ENCODE results near the gene CD109.
A peak's percentile ranks its signal among the peaks of the same experiment; 100 is the strongest.
"Not testable (repeated sequence)": the region's sequence is repeated elsewhere in the genome, so short reads cannot be mapped to it uniquely, and the experiment has no call there.

Gene CD109

DNA sequence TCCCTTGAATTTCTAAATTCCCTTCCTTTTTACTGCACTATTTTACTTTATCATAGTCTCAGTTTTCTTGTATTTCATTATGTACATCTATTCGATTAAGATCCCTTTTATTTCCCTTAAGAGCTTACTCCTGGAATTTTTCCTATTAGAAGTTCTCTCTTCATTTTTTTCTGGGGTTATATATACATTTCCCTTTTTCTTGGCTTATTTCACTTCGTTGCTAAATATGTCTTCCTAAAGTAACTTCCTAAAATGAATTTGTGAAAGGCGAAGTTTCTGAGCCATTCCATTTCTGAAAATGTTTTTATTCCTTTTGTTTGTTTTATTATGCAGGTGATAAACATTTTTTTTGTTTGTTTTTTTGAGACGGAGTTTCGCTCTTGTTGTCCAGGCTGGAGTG is 5.9 kb upstream of the CD109 start:
- DNase-seq, result no peak

GRCh38 chr6:73691512-73691911 is 4.5 kb upstream of the CD109 start:
- DNase-seq, result no peak

DNA sequence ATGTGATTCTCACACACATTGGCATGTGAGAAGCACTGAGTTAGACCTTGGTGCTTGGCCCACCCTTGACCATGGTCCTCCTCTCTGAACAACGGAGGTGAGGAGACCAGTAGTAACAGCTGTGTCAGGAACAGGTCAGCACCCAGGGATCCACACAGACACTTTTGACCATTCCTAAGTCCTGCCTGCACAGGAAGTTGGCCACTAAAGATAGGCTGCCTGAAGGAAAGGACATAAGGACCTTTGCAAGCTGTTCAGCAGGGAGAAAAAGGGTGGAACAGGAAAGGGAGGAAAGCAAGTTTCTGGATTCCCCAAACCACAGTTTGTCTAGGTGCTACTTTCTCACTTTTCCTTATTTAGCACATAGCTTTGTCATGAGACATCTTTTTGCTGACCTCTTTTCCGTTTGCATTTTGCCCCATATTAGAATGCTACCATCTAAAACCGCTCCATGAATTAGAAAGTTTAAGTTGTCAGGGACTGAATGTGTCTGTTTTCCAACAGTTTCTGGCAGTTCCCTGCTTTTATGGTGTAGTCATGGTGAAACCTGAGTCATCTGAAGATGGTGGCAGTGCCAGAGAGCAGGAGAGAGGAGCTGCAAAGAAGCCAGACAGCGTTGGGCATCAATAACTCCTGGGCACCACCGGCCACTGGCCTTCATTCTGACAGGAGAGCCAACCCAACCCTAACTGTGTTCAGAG is 1.1 kb upstream of the CD109 start:
- DNase-seq, result peak; percentile 35

- DNase-seq, result no peak
These were observed 1.1 kb downstream of the CD109 start for GRCh38 chr6:73696966-73697655.

DNA sequence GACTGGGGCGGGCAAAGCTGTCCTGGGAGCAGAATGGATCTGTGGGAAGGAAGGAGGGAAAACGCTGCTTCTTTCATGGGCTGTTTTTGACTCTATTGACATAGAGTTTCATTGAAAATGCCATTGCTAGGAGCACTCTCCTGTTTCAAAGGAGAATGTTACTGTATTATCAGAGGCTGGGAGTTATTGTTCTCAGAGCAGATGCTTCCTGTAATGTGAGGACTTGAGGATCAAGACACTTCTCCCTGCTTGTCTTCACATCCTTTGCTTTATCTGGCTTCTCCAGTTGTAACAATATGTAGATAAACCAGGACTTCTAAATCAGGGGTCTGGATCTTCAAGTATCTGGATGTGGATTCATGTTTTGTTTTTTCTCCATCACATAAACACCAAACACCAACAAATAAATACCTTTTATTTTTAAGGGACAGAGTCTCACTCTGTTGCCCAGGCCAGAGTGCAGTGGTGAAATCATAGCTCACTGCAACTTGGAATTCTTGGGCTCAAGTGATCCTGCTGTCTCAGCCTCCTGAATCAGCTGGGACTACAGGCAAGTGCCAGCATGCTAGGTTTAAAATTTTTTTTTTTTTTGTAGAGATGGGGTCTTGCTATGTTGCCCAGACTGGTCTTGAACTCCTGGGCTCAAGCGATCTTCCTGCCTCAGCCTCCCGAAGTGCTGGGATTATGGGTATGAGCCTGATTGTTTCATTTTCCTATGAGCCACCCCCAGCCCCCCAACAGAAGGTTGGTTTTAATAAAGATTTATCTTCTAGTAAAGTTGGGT is 3.9 kb downstream of the CD109 start:
- DNase-seq, result no peak

DNA sequence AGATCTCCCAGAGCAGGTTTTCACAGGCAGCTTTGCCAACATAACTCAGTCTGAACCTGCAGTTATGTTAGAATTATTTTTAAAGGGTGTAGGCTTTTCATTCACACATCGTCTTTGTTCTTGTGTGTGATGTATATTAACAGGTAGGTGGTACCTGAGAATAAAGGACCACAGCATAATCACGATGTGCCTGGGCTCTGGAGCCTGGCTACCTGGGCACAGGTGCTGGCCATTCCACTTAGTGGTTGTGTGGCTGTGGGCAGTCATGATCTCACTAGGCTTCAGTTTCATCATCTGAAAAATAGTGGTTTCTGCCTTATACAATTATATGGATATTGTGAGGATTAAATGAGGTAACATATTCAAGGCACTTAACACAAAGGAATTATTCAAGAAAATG is 6.4 kb downstream of the CD109 start:
- DNase-seq, result no peak

- DNase-seq, result no peak
These were observed 7.5 kb downstream of the CD109 start for GRCh38 chr6:73703466-73703865.

DNA sequence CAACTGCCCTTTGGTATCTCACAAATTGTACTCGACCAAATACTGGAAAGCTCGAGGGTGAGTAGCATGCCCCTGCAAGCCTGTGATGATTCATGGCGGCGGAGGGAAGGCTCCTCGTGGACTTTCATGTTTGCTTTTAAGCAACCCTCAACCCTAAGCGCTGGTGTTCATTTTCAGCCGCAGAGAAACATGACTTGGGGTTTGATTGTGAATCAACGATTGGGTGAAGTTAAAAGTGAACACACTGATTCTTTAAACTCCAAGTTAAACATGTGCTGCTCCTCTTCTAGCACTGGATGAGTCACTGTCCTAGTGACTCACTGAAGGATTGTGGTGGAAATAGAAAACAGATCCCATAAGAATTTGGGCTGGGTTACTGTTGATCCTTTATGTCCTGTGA is 8.3 kb downstream of the CD109 start:
- peak; percentile 74 for DNase-seq

GRCh38 chr6:73704798-73705197 is 8.8 kb downstream of the CD109 start:
- no peak for DNase-seq

- no peak for DNase-seq
These were observed 11.0 kb downstream of the CD109 start for GRCh38 chr6:73706971-73707370.

DNA sequence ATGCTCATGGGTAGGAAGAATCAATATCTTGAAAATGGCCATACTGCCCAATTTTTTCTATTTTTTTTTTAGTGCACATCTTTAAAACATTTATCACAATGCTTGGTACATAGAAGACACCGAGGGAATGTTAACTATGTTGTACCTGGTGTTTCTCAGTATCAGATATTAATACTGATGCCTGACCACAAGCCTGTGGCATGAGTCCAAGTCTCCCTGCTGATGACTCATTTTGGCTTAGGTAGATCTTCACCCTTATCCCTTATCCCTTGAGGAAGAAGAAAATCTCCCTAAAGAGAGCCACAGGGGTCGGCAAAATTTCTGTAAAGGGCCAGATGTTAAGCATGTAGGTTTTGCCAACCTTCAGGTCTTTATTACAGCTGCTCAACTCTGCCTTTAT is 14.5 kb downstream of the CD109 start:
- no peak for DNase-seq

DNA sequence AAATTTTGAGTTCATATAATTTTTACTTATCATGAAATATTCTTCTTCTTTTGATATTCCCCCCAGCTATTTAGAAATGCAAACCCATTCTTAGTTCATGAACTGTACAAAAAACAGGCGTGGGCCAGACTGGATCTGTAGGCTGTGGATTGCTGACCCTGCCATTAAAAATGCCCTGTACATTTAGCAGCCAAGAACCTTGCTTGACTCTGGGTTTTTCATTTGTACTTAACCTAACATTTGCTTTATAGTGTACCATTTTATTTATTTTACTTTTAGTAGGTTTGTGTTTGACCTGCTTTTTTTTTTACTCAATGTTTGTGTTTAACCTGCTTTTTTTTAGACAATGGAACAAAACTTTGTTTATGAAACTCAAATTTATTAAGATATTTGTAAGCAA is 14.9 kb downstream of the CD109 start:
- DNase-seq, result no peak

DNA sequence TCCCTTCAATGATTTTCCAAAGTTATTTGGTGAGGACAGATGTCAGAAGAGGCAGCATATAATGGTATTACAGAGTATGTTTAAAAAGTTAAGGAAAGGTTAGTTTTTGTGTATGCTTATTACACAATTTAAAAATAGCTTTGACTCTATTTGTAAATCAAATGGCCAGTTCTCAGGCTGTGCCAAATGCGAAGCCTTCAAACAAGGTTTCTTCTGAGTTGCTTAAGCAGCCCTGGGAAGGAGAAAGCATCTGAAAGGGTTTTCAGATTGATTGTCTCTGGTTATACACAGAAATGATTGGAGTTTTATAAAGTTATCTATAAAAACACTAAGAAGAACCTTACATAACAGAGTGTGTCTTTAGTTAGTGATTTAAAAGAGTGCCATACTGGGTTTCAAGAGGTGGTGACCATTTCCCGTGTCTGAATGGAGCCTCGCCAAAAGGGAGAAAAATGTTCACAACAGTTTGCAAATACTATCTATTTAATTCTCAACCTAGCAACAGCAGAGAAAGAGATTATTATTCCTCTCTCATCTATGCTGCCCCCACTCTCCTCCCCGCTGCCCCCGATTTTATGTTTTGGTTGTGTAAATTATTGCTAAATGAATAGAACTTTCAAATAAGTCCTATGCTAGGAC is 16.7 kb downstream of the CD109 start:
- no peak for DNase-seq

DNA sequence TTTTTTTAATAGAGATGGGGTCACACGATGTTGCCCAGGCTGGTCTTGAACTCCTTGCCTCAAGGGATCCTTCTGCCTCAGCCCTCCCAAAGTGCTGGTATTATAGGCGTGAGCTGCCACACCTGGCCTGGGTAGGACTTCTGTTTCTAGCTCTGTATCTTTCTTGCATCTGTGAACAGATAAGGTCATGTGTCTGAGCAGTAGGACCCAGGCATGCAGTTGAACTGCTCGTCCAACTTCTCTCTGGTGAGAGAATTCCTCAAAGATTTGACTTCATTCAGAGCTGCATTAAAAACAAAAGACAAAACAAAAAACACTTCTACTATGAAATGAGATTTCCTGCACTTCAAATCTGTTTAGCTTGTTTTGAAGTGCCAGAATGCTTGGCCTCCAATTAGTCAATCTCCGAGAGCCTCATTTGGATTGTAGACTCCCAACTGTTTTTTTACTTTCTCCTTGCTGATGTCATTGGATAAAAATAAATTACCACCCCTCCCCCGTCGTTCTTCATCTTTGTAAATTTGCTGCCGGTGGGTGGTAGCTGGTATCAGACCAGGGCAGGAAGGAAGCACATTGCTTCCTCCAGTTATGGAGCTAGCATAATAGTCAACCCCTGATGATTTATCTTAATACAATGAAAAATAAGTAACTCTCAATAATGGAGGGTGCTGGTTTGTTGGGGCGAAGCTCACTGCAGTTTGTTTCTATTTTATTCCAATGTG is 17.6 kb downstream of the CD109 start:
- no peak for DNase-seq

GRCh38 chr6:73715111-73715508 is 19.1 kb downstream of the CD109 start:
- not testable (repeated sequence) for DNase-seq

DNA sequence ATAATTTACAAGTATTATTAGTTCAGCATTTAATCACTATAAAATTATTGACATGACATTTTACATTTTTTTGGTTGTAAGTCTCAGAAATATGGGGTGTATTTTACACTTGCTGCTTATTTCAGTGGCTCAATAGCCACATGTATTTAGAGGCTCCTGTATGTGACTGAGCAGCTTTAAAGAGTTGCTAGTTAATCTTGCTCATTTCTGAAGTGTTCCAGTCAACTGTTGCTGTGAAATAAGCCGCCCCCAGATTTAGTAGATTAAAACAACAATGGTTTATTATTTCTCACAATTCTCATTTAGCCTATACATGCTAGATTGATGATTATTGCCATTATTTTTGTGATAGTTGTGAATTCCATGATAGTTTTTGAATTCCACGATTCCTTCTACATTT is 23.0 kb downstream of the CD109 start:
- no peak for DNase-seq

DNA sequence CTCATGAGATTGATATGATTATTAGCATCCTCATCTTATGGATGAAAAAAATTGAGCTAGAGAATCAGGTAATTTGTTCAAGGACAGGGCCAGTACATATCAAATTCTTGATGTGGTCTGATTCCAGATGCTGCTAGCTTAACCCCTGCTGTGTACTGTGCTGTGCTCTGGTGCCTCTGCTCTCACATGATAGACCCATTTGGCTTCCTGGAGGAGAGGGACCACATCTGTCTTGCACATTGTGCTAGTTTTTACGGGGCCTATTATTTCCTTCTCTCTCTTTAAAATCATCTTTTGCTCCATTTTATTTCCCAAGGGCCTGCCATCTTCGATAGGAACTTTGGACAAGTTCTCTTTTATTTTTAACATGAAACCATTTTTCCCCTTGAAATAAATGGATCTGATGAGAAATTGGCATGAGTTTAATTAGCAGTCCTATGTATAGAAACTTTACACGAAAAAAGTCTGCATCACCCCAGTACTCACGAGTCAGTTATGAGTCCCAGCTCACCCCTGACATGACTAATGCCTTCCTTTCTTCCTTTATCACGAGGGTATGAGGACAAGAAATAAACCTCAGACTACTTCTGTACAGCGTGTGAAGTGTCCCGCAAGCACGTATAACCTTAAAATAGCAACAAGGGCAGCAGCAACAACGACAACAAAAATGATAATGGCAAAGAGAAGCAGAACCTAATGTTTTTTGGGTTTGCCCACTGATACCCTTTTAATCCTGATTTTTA is 26.5 kb downstream of the CD109 start:
- DNase-seq, result no peak

DNA sequence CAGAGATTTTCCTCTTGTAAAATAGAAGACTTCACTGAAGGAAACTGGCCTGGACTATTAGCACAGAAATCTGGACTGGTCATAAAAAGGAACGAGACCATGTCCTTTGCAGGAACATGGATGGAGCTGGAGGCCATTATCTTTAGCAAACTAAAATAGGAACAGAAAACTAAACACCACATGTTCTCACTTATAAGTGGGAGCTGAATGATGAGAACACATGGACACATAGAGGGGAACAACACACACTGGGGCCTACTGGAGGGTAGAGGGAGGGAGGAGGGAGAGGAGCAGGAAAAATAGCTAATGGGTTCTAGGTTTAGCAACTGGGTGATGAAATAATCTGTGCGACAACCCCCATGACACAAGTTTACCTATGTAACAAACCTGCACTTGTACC is 27.5 kb downstream of the CD109 start:
- DNase-seq, result not testable (repeated sequence)

DNA sequence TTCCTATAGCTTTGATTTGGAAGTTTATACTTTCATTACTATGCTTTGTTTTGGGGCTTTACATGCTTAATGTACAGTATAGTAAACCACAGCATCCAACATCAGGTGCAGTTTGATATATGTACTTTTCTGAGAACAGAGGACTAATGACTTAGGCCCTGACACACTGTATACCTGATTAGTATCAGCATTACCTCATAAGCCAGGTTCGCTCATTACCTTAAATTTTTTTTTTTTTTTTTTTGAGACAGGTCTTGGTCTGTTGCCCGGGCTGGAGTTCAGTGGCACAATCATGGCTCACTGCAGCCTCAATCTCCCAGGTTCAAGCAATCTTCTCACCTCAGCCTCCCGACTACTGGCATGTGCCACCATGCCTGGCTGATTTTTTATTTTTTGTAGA is 28.4 kb downstream of the CD109 start:
- no peak for DNase-seq

GRCh38 chr6:73725192-73725591 is 29.2 kb downstream of the CD109 start:
- DNase-seq, result not testable (repeated sequence)

DNA sequence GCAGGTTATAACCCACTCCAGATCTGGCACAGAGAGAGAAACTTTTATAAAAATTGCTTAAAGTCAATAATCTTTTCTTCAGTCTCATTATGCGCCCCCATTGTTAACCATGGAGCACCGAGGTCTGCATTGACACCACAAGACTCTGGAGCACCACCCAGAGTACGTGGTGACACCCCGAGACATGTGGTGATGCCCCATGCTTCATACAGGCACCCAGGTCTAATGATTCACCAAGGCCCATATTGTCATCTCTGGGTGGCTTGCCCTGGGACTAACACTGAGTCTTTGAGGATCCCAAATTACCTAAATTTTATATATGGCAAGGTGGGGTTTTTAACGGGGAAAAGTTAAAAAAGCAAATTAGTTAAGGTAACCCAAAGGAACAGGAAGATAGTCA is 31.1 kb downstream of the CD109 start:
- no peak for DNase-seq
